ENCODE results near the gene SLC4A4. TPM values are rescaled to one million over a fixed set of nuclear protein-coding genes. Genes with fewer than 3 reads are reported as not detected.

Gene SLC4A4
- total RNA-seq, 1 donor from 2014 or later, result 28.5 TPM

GRCh38 chr4:71564775-71565174, 226.0 kb downstream of the SLC4A4 start:
- TF ChIP-seq CTCF (IDR thresholded peaks at IDR 0.05), result no peak
- intact Hi-C loops (cut with DNase I), result no loop called here
- no peaks in the 10 kb centered on the region for H3K4me1 ChIP-seq
- no peak for ATAC-seq
- H3K4me3 ChIP-seq, result no peak overlapping the region
- no peak overlapping the region for H3K27ac ChIP-seq
- no peak for DNase-seq
- no peaks in the 10 kb centered on the region for H3K27me3 ChIP-seq
- H3K36me3 ChIP-seq, result peaks cover 6% of the 10 kb centered on the region
- H3K9me3 ChIP-seq, result no peaks in the 10 kb centered on the region

DNA sequence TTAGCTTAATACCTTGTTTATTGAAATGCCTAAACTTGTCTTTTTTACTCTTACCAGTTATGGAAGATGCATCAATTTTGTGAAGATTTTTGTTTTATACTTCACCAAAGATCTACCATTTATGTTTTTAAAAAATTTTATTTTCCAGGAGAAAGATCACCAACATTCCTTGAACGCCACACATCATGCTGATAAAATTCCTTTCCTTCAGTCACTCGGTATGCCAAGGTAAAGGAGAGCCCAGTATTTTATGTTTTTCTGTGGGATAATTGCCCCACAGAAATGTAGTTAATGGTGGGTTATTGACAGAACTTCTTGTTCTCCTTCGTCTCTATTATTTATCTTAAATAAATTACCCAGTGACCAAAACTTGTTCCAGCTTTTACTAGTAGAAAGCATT, 228.0 kb downstream of the SLC4A4 start:
- Histone ChIP-seq H3K4me1 (no peaks in the 10 kb centered on the region), H3K36me3 (no peaks in the 10 kb centered on the region), H3K27me3 (no peaks in the 10 kb centered on the region), H3K4me3 (no peak overlapping the region), H3K9me3 (no peaks in the 10 kb centered on the region), H3K27ac (no peak overlapping the region)
- ATAC-seq, result no peak
- no peak for TF ChIP-seq CTCF (IDR thresholded peaks at IDR 0.05)
- intact Hi-C loops (cut with DNase I), result no loop called here
- no peak for DNase-seq

- H3K27ac ChIP-seq, result no peak overlapping the region
- ATAC-seq, result no peak
- H3K36me3 ChIP-seq, result no peaks in the 10 kb centered on the region
- H3K4me1 ChIP-seq, result no peaks in the 10 kb centered on the region
- H3K9me3 ChIP-seq, result no peaks in the 10 kb centered on the region
- TF ChIP-seq CTCF (IDR thresholded peaks at IDR 0.05), result no peak
- no peak for DNase-seq
- H3K27me3 ChIP-seq, result no peaks in the 10 kb centered on the region
- intact Hi-C loops (cut with DNase I), result no loop called here
- H3K4me3 ChIP-seq, result no peak overlapping the region
Observed at GRCh38 chr4:71568131-71568530, 229.3 kb downstream of the SLC4A4 start.

- no peak overlapping the region for H3K27ac ChIP-seq
- no peaks in the 10 kb centered on the region for H3K9me3 ChIP-seq
- TF ChIP-seq CTCF (IDR thresholded peaks at IDR 0.05), result no peak
- no peaks in the 10 kb centered on the region for H3K4me1 ChIP-seq
- no peaks in the 10 kb centered on the region for H3K27me3 ChIP-seq
- ATAC-seq (no peak), DNase-seq (no peak)
- H3K36me3 ChIP-seq, result no peaks in the 10 kb centered on the region
- intact Hi-C loops (cut with DNase I), result no loop called here
- H3K4me3 ChIP-seq, result no peak overlapping the region
Observed at GRCh38 chr4:71570492-71570891, 231.7 kb downstream of the SLC4A4 start.

- intact Hi-C loops (cut with DNase I), result no loop called here
- no peaks in the 10 kb centered on the region for H3K27me3 ChIP-seq
- no peak for DNase-seq
- no peak for TF ChIP-seq CTCF (IDR thresholded peaks at IDR 0.05)
- no peak overlapping the region for H3K27ac ChIP-seq
- H3K4me3 ChIP-seq, result no peak overlapping the region
- ATAC-seq, result no peak
- no peaks in the 10 kb centered on the region for H3K4me1 ChIP-seq
- H3K36me3 ChIP-seq, result no peaks in the 10 kb centered on the region
- no peaks in the 10 kb centered on the region for H3K9me3 ChIP-seq
Observed at GRCh38 chr4:71571346-71571745, 232.5 kb downstream of the SLC4A4 start.

DNA sequence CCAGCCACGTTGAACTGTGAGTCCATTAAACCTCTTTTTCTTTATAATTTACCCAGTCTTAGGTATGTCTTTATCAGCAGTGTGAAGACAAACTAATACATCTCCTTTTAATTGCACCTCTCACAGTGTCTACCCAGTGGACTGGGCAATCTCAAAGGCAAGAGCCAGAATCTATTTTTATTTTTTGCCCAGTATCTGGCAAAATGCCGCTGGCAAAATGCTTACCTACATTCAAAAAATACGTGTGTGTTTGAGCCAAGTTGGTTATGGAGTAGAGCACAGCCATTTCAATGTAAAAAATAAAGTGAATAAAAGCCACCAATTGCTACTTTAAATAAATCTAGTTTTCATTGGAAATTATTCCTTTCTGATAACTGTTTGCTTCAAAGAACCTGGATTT, 245.2 kb downstream of the SLC4A4 start:
- DNase-seq, result no peak
- intact Hi-C loops (cut with DNase I), result no loop called here
- H3K36me3 ChIP-seq, result no peaks in the 10 kb centered on the region
- no peak for ATAC-seq
- no peak overlapping the region for H3K27ac ChIP-seq
- no peaks in the 10 kb centered on the region for H3K4me1 ChIP-seq
- no peaks in the 10 kb centered on the region for H3K27me3 ChIP-seq
- no peak for TF ChIP-seq CTCF (IDR thresholded peaks at IDR 0.05)
- no peaks in the 10 kb centered on the region for H3K9me3 ChIP-seq
- H3K4me3 ChIP-seq, result no peak overlapping the region
